Right ventricle myocardium inferior (tissue), 1 donor: ENCODE results near the gene RAD51B. TPM values are rescaled to one million over a fixed set of nuclear protein-coding genes. Genes with fewer than 3 reads are reported as not detected.
"Not testable (repeated sequence)": the region's sequence is repeated elsewhere in the genome, so short reads cannot be mapped to it uniquely, and the experiment has no call there.

Experiments used
- ATAC-seq: fragments of 200-7000 bp; cut with Tn5 transposase; one replicate; pipeline ENCODE4 v1.9.1; 2020; ENCODE audit warnings: mild to moderate bottlenecking, moderate library complexity
- DNase-seq: peaks from one replicate; pipeline ENCODE4 v3.0.0; 2021; ENCODE audit errors: missing footprints
- intact Hi-C: fragments of 100-400 bp; cut with DNase I; formaldehyde crosslinking; loops from one replicate; pipeline ENCODE4 v1.11.0; 2022
- total RNA-seq: library from RNA; stranded (reverse); fragmentation: NEBNext Ultra II Directional; extraction: Animal tissue kit (Norgen Biotek cat#: 25700); gene quantifications from one replicate; pipeline ENCODE4 v1.2.1, GENCODE V29; 2021
- donor health status: DM: no; HTN: yes; CAD: no; lungs with severe emphysema.

The RAD51B gene
- total RNA-seq, 1 donor from 2014 or later, result 4.1 TPM

GRCh38 chr14:68662392-68662791 is 842.8 kb downstream of the RAD51B start:
- ATAC-seq, result no peak
- DNase-seq, result no peak
- intact Hi-C loops, result loop anchor here (10.0 kb wide), 2 partner anchors 132 to 418 kb away; partner anchors contain the start of gene ZFP36L1

GRCh38 chr14:68662826-68663225 is 843.2 kb downstream of the RAD51B start:
- DNase-seq, ATAC-seq: not testable (repeated sequence)
- intact Hi-C loops, result loop anchor here (10.0 kb wide), 2 partner anchors 132 to 418 kb away; partner anchors contain the start of gene ZFP36L1

DNA sequence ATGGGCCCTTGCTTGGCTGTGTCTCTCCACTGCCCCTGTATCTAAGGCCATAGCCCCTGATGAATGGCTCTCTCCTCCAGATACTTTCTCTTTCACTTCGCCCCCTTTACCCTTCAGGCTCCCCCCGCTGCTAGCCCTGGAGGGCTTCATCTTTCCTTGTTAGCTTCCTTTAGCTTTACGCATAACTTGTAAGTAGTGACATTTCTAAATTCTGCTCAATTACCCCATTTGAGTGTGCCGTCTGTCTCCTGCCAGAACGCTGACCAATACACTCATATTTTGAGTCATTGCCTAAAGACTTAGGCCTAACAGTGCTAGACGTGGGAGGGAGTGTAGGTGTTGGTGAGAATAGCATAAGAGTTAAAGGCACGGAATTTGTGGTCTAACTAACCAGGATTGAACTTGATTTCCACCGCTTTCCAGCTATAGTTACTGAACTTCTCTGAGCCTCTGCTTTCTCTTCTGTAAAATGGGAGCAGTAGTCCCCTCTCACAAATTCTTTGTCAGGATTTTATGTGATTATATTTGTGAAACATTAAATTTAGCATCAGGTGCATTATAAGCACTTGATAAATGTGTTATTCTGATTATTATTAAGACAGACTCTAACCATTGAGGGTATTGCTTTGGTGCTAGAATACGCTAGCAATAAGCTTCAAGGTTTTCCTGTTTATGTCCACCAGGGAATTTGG is 844.0 kb downstream of the RAD51B start:
- intact Hi-C loops, result loop anchor here (10.0 kb wide), 2 partner anchors 131 to 419 kb away; partner anchors contain the start of gene ZFP36L1
- no peak for ATAC-seq
- DNase-seq, result no peak

DNA sequence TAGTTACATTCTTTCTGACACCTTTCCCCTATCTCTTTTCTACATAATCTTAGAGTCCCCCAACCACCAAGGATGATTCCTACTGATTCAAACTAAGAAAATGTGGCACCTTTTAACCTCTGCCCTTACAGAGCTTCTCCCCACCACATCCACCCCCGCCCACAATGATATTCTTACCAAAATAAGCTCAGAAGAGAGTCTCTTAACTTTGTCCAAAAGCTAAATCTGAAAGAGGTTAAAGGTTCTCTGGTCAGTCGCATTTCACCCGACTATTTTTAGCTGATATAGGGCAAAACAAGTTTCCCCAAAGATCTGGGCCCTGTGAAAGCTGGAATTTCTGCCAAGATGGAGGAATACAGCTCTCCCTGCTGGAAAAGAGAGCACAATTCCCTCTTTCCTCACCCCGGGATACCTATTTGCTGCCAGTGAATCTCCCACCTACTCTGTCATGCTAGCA is 844.7 kb downstream of the RAD51B start:
- no peak for ATAC-seq

GRCh38 chr14:68665131-68665530 is 845.6 kb downstream of the RAD51B start:
- intact Hi-C loops, result loop anchor here (5.0 to 10.0 kb wide), 4 partner anchors 38 to 420 kb away; partner anchors contain the start of gene ZFP36L1
- ATAC-seq (no peak), DNase-seq (no peak)

More for the DNA sequence above, 844.7 kb downstream of the RAD51B start:
- intact Hi-C loops, result loop anchor here (10.0 kb wide), 2 partner anchors 131 to 419 kb away; partner anchors contain the start of gene ZFP36L1
- no peak for DNase-seq

DNA sequence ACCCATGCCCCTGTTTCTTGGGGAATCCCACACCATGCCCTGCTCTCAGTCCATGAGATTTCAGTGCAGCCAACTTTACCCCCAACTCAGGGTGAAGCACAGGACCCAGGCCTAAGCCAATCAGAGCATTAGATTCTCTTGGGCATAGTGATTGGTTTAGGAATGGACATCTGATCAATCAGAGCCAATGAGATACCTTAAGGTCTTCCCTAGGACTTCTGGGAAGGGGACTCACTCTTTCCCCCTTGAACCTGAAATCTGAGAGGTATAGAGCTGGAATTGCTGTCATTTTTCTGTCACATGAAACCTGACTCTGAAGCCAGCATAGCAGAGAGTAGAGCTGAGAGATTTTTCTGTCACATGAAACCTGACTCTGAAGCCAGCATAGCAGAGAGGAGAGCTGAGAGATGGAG is 846.2 kb downstream of the RAD51B start:
- no peak for ATAC-seq
- DNase-seq, result no peak
- intact Hi-C loops, result loop anchor here (5.0 to 10.0 kb wide), 4 partner anchors 38 to 421 kb away; partner anchors contain the start of gene ZFP36L1

GRCh38 chr14:68666236-68666635 is 846.7 kb downstream of the RAD51B start:
- intact Hi-C loops, result loop anchor here (5.0 to 10.0 kb wide), 4 partner anchors 39 to 421 kb away; partner anchors contain the start of gene ZFP36L1
- no peak for DNase-seq
- ATAC-seq, result no peak

GRCh38 chr14:68666899-68667298 is 847.3 kb downstream of the RAD51B start:
- intact Hi-C loops, result loop anchor here (5.0 to 10.0 kb wide), 4 partner anchors 40 to 422 kb away; partner anchors contain the start of gene ZFP36L1
- DNase-seq (no peak), ATAC-seq (no peak)

- DNase-seq, result no peak
- intact Hi-C loops, result loop anchor here (5.0 to 10.0 kb wide), 4 partner anchors 40 to 423 kb away; partner anchors contain the start of gene ZFP36L1
- ATAC-seq, result no peak
These were observed 847.8 kb downstream of the RAD51B start for GRCh38 chr14:68667313-68667791.

DNA sequence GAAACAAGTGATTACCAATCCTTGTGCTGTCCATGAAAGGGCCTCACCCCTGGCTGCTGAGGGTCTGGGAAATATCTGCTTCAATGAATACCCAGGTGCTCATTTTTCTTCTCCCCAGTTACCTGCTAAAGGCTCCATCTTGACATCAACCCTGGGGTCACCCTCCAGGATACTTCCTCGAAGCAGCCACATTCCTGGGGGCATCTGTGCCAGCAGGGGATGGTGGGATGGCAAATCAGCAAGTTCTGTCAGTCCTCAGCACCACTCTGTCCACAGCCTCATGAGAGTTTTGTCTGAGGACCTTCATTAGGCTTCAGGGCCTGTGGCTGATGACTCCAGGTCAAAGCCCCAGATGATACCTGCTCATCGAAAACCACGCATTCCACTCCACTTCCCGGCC is 848.4 kb downstream of the RAD51B start:
- ATAC-seq (no peak), DNase-seq (no peak)
- intact Hi-C loops, result loop anchor here (5.0 to 10.0 kb wide), 4 partner anchors 41 to 423 kb away; partner anchors contain the start of gene ZFP36L1

DNA sequence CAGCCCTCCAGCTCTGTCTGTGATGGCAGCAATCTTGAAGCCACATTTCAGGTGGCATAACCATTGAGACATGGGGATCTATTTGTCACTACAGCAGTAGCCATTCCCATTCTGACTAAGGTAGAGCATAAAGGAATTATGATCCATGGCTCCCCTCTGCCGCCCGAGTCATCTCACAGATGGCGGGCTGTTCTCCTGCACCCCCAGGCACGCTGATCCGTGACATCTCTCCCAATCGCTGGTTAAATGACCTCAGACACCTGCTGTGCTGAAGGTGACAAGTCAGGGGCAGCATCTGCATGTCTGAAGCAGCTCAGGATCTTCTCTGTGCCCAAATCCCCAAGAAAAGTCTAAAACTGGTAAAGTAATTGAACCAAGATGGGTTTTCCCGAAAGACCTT is 849.0 kb downstream of the RAD51B start:
- ATAC-seq, result no peak
- DNase-seq, result no peak
- intact Hi-C loops, result loop anchor here (5.0 to 10.0 kb wide), 4 partner anchors 41 to 424 kb away; partner anchors contain the start of gene ZFP36L1

DNA sequence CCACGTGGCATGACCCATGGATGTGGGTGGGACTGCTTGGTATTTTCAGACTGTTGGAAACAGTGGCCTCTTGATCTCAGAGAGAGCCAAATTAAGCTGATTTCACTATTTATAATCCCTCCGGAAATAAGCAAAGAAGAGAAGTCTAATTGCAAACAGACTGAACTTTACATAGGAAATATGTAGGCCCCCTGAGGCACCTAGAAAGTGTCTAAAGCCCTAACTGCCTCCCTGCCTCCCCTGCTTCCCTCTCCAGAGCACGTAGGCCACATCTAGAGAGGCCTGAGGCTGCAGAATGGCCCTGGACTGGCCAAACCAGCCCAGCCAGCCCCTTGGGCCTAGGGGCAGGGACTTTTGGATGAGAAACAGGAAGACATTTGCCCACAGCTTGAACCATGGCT is 849.5 kb downstream of the RAD51B start:
- no peak for DNase-seq
- intact Hi-C loops, result loop anchor here (5.0 to 10.0 kb wide), 4 partner anchors 42 to 424 kb away; partner anchors contain the start of gene ZFP36L1
- no peak for ATAC-seq

- ATAC-seq (peak; percentile 47), DNase-seq (no peak)
- intact Hi-C loops, result loop anchor here (5.0 to 10.0 kb wide), 4 partner anchors 42 to 425 kb away; partner anchors contain the start of gene ZFP36L1
These were observed 850.2 kb downstream of the RAD51B start for GRCh38 chr14:68669603-68670358.

GRCh38 chr14:68670359-68670715 is 850.8 kb downstream of the RAD51B start:
- ATAC-seq, result no peak
- intact Hi-C loops, result no loop called here
- DNase-seq, result no peak

DNA sequence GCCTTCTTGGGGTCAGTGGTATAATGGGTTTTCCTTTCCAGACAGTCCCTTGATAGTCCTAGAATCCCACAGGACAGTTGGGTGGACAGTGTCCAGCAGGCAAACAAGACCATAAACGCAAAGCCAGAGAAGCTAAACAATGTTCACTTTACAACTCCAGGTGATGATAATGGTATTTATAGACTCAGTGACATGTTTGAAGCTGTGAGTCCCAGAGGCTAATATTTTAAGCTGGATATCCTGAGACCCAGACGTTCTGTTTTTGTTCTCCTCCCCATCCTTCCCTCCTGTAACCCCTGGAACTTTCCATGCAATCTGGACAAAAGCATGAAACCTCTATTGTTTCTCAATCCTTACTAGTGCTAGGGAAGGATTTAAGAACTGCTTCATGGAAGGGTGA is 852.3 kb downstream of the RAD51B start:
- intact Hi-C loops, result no loop called here
- peak; percentile 23 for ATAC-seq
- no peak for DNase-seq

DNA sequence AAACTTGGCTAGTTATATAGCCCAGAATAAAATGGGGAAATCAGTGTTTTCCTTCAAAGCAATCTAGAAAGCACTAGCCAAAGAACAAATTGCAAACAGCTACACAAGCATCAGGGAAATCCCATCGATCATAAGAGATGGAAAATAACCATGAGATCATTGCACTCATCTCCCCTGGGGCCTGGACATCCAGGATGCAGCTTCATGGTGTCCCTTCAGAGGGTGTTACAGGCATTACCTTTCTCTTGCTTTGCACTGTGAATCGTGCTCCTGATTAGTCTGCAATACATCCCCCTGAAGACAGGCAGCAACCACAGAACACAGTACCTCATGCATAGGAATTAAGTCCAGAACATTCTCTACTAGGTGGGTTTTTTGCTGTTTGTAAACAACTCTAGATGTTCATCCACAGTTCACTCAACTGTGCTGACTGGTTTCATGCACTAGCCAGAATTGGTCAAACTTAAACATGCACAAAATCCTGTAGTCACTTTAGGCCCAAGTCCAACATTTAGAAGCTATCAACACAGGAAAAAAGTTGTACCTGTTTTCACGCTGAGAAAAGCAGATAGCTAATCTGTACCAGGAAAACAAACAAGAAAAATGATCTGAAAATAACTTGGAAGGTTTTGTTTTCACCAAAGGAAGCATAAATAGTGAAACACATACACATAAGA is 853.2 kb downstream of the RAD51B start:
- intact Hi-C loops, result no loop called here
- DNase-seq (no peak), ATAC-seq (no peak)

GRCh38 chr14:68673464-68673863 is 853.9 kb downstream of the RAD51B start:
- ATAC-seq, result no peak
- intact Hi-C loops, result no loop called here
- DNase-seq, result no peak

DNA sequence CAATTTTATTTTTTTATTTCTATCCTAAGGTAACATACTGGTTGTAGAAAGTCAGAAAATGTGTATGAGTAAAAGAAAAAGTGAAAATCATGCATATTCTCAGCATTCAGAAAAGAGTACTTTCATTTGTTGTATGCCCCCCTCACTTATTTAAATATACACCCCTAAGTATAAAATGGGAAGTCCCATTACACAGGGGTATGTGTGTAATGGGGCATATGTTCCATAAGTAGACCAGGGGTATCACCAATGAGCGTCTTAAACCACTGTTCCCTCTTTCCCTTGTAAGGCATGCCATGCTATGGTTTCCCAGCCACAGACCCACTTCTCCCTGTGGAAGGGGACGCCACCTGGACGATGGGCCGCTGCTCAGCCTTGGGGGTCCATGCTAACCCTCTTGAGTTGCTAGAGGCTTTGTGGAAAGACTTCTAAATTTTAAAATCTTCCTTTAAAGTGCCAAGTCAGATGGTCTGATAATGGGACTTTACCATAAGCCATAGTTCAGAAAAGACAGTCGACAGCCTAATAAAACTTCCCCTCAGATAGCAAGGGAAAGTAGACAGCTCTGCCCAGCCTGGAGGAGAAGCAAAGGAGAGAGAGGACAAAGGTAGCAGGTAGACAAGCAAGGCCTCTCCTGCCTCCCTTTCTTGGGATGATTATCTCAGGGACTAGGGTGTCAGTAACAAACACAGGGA is 855.1 kb downstream of the RAD51B start:
- intact Hi-C loops, result no loop called here
- no peak for ATAC-seq

More for the DNA sequence above, 855.1 kb downstream of the RAD51B start:
- DNase-seq, result no peak
